ENCODE data around the gene GFRA4. TPM values are rescaled to one million over a fixed set of nuclear protein-coding genes. Genes with fewer than 3 reads are reported as not detected.

The GFRA4 gene
- total and polyA plus RNA-seq, 2 experiments from 2014 or later, result not detected

GRCh38 chr20:3696200-3696599, 33.0 kb upstream of the GFRA4 start:
- no peak for TF ChIP-seq EZH2phosphoT487 (IDR thresholded peaks at IDR 0.05; ENCODE audit: insufficient read depth, low read depth)
- no peak for TF ChIP-seq EZH2 (IDR thresholded peaks at IDR 0.05; ENCODE audit: insufficient read depth, poor library complexity, severe bottlenecking)
- Histone ChIP-seq H4K20me1 (ENCODE audit: insufficient read depth) (no peaks in the 10 kb centered on the region), H3K4me2 (ENCODE audit: unreplicated experiment) (no peak overlapping the region), H2AFZ (no peak overlapping the region), H3K36me3 (ENCODE audit: low read depth) (no peaks in the 10 kb centered on the region), H3K4me1 (ENCODE audit: insufficient read depth) (no peaks in the 10 kb centered on the region), H3F3A (ENCODE audit: insufficient read depth) (no peaks in the 10 kb centered on the region), H3K9ac (no peak overlapping the region), H3K9me3 (ENCODE audit: low read depth) (no peaks in the 10 kb centered on the region), H3K9me2 (ENCODE audit: insufficient read depth) (no peaks in the 10 kb centered on the region), H3K4me3 (no peak overlapping the region), H3K79me2 (ENCODE audit: insufficient read depth) (no peaks in the 10 kb centered on the region), H3K27me3 (replicated peaks; ENCODE audit: insufficient read depth) (no peaks in the 10 kb centered on the region), H3K27ac (no peak overlapping the region)
- peak; percentile 9 for DNase-seq
- in situ Hi-C loops (cut with MboI), result no loop called here
- 63 to 88% methylated on average over 1 of the region's 1 CpG for WGBS, 2 experiments (ENCODE audit: low coverage in 1 of 2, low lambda C conversion rate in 2 of 2, missing lambda C conversion rate in 2 of 2)

GRCh38 chr20:3694864-3695263, 31.7 kb upstream of the GFRA4 start:
- Histone ChIP-seq H3K79me2 (ENCODE audit: insufficient read depth) (no peaks in the 10 kb centered on the region), H3K27me3 (replicated peaks; ENCODE audit: insufficient read depth) (no peaks in the 10 kb centered on the region), H2AFZ (no peak overlapping the region), H3K4me1 (ENCODE audit: insufficient read depth) (no peaks in the 10 kb centered on the region), H3K27ac (no peak overlapping the region), H3K4me2 (ENCODE audit: unreplicated experiment) (no peak overlapping the region), H4K20me1 (ENCODE audit: insufficient read depth) (no peaks in the 10 kb centered on the region), H3K36me3 (ENCODE audit: low read depth) (no peaks in the 10 kb centered on the region), H3F3A (ENCODE audit: insufficient read depth) (no peaks in the 10 kb centered on the region), H3K4me3 (no peak overlapping the region), H3K9me3 (ENCODE audit: low read depth) (no peaks in the 10 kb centered on the region), H3K9me2 (ENCODE audit: insufficient read depth) (no peaks in the 10 kb centered on the region), H3K9ac (no peak overlapping the region)
- 87% methylated on average over 5 of the region's 5 CpGs for WGBS, 2 experiments (ENCODE audit: low coverage in 1 of 2, low lambda C conversion rate in 2 of 2, missing lambda C conversion rate in 2 of 2)
- in situ Hi-C loops (cut with MboI), result no loop called here
- no peak for DNase-seq
- no peak for TF ChIP-seq EZH2 (IDR thresholded peaks at IDR 0.05; ENCODE audit: insufficient read depth, poor library complexity, severe bottlenecking)
- TF ChIP-seq EZH2phosphoT487 (IDR thresholded peaks at IDR 0.05; ENCODE audit: insufficient read depth, low read depth), result no peak

- Histone ChIP-seq H3K27ac (no peak overlapping the region), H3K79me2 (ENCODE audit: insufficient read depth) (no peaks in the 10 kb centered on the region), H3K9me3 (ENCODE audit: low read depth) (no peaks in the 10 kb centered on the region), H4K20me1 (ENCODE audit: insufficient read depth) (no peaks in the 10 kb centered on the region), H2AFZ (no peak overlapping the region), H3K36me3 (ENCODE audit: low read depth) (no peaks in the 10 kb centered on the region), H3K27me3 (replicated peaks; ENCODE audit: insufficient read depth) (no peaks in the 10 kb centered on the region), H3F3A (ENCODE audit: insufficient read depth) (no peaks in the 10 kb centered on the region), H3K4me3 (no peak overlapping the region), H3K9me2 (ENCODE audit: insufficient read depth) (no peaks in the 10 kb centered on the region), H3K4me1 (ENCODE audit: insufficient read depth) (no peaks in the 10 kb centered on the region), H3K9ac (no peak overlapping the region), H3K4me2 (ENCODE audit: unreplicated experiment) (no peak overlapping the region)
- in situ Hi-C loops (cut with MboI), result no loop called here
- TF ChIP-seq EZH2 (IDR thresholded peaks at IDR 0.05; ENCODE audit: insufficient read depth, poor library complexity, severe bottlenecking), result no peak
- no peak for TF ChIP-seq EZH2phosphoT487 (IDR thresholded peaks at IDR 0.05; ENCODE audit: insufficient read depth, low read depth)
- DNase-seq, result no peak
- 70 to 74% methylated on average over 13 of the region's 13 CpGs for WGBS, 2 experiments (ENCODE audit: low coverage in 1 of 2, low lambda C conversion rate in 2 of 2, missing lambda C conversion rate in 2 of 2)
Observed at GRCh38 chr20:3693376-3693775, 30.2 kb upstream of the GFRA4 start.

GRCh38 chr20:3692706-3693294, 29.6 kb upstream of the GFRA4 start:
- H3K36me3 ChIP-seq (ENCODE audit: low read depth), result no peaks in the 10 kb centered on the region
- no peaks in the 10 kb centered on the region for H3K27me3 ChIP-seq (replicated peaks; ENCODE audit: insufficient read depth)
- WGBS, 2 experiments (ENCODE audit: low coverage in 1 of 2, low lambda C conversion rate in 2 of 2, missing lambda C conversion rate in 2 of 2), result 65 to 67% methylated on average over 22 to 23 of the region's 23 CpGs
- H3K9me3 ChIP-seq (ENCODE audit: low read depth), result no peaks in the 10 kb centered on the region
- no peak overlapping the region for H3K9ac ChIP-seq
- no peak overlapping the region for H2AFZ ChIP-seq
- TF ChIP-seq EZH2 (IDR thresholded peaks at IDR 0.05; ENCODE audit: insufficient read depth, poor library complexity, severe bottlenecking) (no peak), EZH2phosphoT487 (IDR thresholded peaks at IDR 0.05; ENCODE audit: insufficient read depth, low read depth) (no peak)
- DNase-seq, result no peak
- H3K4me3 ChIP-seq, result no peak overlapping the region
- in situ Hi-C loops (cut with MboI), result no loop called here
- no peak overlapping the region for H3K27ac ChIP-seq
- no peaks in the 10 kb centered on the region for H3K79me2 ChIP-seq (ENCODE audit: insufficient read depth)
- peaks cover 3% of the 10 kb centered on the region; the same call in 1 of the 2 replicates for H3K4me1 ChIP-seq (ENCODE audit: insufficient read depth)
- H3F3A ChIP-seq (ENCODE audit: insufficient read depth), result 0 out of 2 replicates have a peak, but pooled peaks cover 5% of the 10 kb centered on the region
- no peaks in the 10 kb centered on the region for H4K20me1 ChIP-seq (ENCODE audit: insufficient read depth)
- H3K4me2 ChIP-seq (ENCODE audit: unreplicated experiment), result no peak overlapping the region
- no peaks in the 10 kb centered on the region for H3K9me2 ChIP-seq (ENCODE audit: insufficient read depth)
